ENCODE results near the gene AP3B2. TPM values are rescaled to one million over a fixed set of nuclear protein-coding genes. Genes with fewer than 3 reads are reported as not detected.

The AP3B2 gene
- total RNA-seq, 4 donors from 2014 or later, result 1.7 to 36.8 (median 2.2) TPM; not detected in 1

DNA sequence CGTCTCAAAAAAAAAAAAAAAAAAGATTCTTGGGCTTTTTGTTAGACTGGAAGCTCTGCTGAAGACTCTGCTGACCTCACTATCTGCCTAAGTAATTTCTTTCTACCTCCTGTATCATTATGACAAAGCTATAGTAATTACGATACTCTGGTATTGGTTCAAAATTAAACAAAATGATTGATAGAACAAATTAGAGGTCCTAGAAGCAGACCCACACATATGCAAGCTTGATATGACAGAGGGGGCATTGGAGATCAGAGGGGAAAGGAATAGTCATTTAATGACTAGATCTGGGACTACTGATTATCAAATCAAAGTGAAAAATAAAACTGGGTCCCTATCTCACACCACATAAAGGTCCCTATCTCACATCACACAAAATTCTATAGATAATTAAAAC is 21.9 kb upstream of the AP3B2 start:
- WGBS, 2 donors (ENCODE audit: low coverage in 1 of 2), result 79 to 91% methylated on average over 1 to 2 of the region's 2 CpGs
- no peaks in the 10 kb centered on the region for H3K9me3 ChIP-seq
- no peaks in the 10 kb centered on the region for H3K27me3 ChIP-seq
- H3K36me3 ChIP-seq, result no peaks in the 10 kb centered on the region
- in situ Hi-C loops (cut with MboI; ENCODE audit: low pct_ligation_motif_present in 1 of 4, low pct_unique_long_range_greater_than_20kb in 1 of 4, low sequenced_read_pairs in 3 of 4) (no loop called here), intact Hi-C loops (cut with DNase I; ENCODE audit: low total_unique reads) (no loop called here)
- no peaks in the 10 kb centered on the region for H3K4me1 ChIP-seq
- DNase-seq, result no peak
- TF ChIP-seq EP300 (IDR thresholded peaks at IDR 0.05; ENCODE audit: low read depth) (no peak), POLR2AphosphoS5 (IDR thresholded peaks at IDR 0.05) (no peak)
- no peak overlapping the region for H3K4me3 ChIP-seq
- no peak overlapping the region for H3K27ac ChIP-seq

DNA sequence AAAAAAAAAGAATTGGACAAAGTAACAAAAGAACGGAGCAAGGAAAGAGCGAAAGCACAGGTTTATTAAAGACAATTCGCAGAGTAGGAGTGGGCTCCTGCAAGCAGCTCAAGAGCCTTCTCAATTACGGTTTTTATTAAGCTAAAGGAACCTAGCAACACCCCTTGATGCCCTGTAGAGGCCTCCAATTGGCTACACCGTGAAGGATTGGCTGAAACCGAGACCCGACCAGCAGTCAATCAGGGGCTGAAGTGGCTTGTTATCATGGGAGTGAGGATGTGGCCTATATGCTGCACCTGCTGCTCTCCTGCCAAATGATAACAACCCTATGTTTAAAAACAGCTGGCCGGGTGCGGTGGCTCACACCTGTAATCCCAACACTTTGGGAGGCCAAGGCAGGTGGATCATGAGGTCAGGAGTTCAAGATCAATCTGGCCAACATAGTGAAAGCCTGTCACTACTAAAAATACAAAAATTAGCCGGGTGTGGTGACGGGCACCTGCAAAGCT is 20.4 kb upstream of the AP3B2 start:
- no peaks in the 10 kb centered on the region for H3K36me3 ChIP-seq
- no peaks in the 10 kb centered on the region for H3K27me3 ChIP-seq
- no peak for DNase-seq
- intact Hi-C loops (cut with DNase I; ENCODE audit: low total_unique reads) (no loop called here), in situ Hi-C loops (cut with MboI; ENCODE audit: low pct_ligation_motif_present in 1 of 4, low pct_unique_long_range_greater_than_20kb in 1 of 4, low sequenced_read_pairs in 3 of 4) (no loop called here)
- H3K4me1 ChIP-seq, result no peaks in the 10 kb centered on the region
- TF ChIP-seq, protein P1, sequence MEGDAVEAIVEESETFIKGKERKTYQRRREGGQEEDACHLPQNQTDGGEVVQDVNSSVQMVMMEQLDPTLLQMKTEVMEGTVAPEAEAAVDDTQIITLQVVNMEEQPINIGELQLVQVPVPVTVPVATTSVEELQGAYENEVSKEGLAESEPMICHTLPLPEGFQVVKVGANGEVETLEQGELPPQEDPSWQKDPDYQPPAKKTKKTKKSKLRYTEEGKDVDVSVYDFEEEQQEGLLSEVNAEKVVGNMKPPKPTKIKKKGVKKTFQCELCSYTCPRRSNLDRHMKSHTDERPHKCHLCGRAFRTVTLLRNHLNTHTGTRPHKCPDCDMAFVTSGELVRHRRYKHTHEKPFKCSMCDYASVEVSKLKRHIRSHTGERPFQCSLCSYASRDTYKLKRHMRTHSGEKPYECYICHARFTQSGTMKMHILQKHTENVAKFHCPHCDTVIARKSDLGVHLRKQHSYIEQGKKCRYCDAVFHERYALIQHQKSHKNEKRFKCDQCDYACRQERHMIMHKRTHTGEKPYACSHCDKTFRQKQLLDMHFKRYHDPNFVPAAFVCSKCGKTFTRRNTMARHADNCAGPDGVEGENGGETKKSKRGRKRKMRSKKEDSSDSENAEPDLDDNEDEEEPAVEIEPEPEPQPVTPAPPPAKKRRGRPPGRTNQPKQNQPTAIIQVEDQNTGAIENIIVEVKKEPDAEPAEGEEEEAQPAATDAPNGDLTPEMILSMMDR (IDR thresholded peaks at IDR 0.05), result no peak
- TF ChIP-seq EP300 (IDR thresholded peaks at IDR 0.05; ENCODE audit: low read depth) (no peak), POLR2AphosphoS5 (IDR thresholded peaks at IDR 0.05) (no peak), POLR2A (IDR thresholded peaks at IDR 0.05) (no peak)
- WGBS, 2 donors (ENCODE audit: low coverage in 1 of 2), result 87 to 93% methylated on average over 3 to 11 of the region's 11 CpGs
- no peak overlapping the region for H3K27ac ChIP-seq
- no peak overlapping the region for H3K4me3 ChIP-seq
- H3K9me3 ChIP-seq, result no peaks in the 10 kb centered on the region

DNA sequence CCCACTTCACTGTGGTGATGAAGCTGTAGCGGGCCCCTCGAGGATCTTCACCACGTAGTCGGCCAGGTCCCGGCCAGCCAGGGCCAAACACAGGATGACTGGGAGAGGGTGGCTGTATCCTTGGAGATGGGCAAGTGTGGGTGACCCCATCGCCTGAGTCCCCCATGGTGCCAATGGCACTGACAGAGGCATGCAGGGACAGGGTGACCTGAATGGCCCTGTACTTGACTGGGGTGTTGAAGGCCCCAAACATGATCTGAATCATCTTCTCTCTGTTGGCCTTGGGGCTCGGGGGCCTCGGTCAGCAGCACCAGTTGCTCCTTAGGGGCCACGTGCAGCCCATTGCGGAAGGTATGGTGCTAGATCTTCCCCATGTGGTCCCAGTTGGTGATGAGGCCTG is 17.1 kb upstream of the AP3B2 start:
- no peak for DNase-seq
- TF ChIP-seq POLR2A (IDR thresholded peaks at IDR 0.05), result no peak
- no peak for TF ChIP-seq POLR2AphosphoS5 (IDR thresholded peaks at IDR 0.05)
- TF ChIP-seq, protein P1 (IDR thresholded peaks at IDR 0.05), result no peak

DNA sequence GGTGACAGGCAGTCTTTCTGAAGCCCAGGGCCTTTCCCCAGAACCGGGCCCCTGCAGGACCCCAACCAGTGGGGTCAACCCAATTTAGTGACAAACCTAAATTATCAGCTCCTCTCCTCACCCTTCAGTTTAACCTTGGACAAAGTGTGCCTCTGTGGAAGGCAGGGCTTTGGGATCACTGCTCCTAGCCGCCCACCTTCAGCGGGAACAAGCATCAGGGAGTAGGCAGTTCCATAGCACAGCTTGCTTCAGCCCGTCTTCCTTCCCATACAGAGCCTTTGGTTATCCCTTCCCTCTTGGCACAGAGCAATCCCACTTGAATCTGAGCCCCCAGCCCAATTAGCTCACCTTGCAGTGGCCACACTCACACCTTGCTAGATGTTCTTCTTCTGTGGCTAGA is 5.3 kb upstream of the AP3B2 start:
- in situ Hi-C loops (cut with MboI; ENCODE audit: low pct_ligation_motif_present in 1 of 4, low pct_unique_long_range_greater_than_20kb in 1 of 4, low sequenced_read_pairs in 3 of 4) (no loop called here), intact Hi-C loops (cut with DNase I; ENCODE audit: low total_unique reads) (no loop called here)
- H3K27ac ChIP-seq, result no peak overlapping the region
- WGBS, 2 donors (ENCODE audit: low coverage in 1 of 2), result 92% methylated on average over 3 to 4 of the region's 4 CpGs
- H3K27me3 ChIP-seq, result no peaks in the 10 kb centered on the region
- no peak for DNase-seq
- no peak overlapping the region for H3K4me3 ChIP-seq
- no peak for TF ChIP-seq EP300 (IDR thresholded peaks at IDR 0.05; ENCODE audit: low read depth)
- TF ChIP-seq POLR2AphosphoS5 (IDR thresholded peaks at IDR 0.05), result no peak
- TF ChIP-seq POLR2A (IDR thresholded peaks at IDR 0.05), result no peak
- TF ChIP-seq, protein P1 (IDR thresholded peaks at IDR 0.05), result no peak
- no peaks in the 10 kb centered on the region for H3K9me3 ChIP-seq
- no peaks in the 10 kb centered on the region for H3K36me3 ChIP-seq
- peaks cover 0 to 4% (median 3%) of the 10 kb centered on the region in 4 donors for H3K4me1 ChIP-seq

More for the DNA sequence above, 17.1 kb upstream of the AP3B2 start:
- intact Hi-C loops (cut with DNase I; ENCODE audit: low total_unique reads), result no loop called here
- WGBS, 2 donors (ENCODE audit: low coverage in 1 of 2), result 94% methylated on average over 6 of the region's 10 CpGs; no CpG with 5 or more reads in 1 of the 2 donors
- no peaks in the 10 kb centered on the region for H3K36me3 ChIP-seq
- no peaks in the 10 kb centered on the region for H3K27me3 ChIP-seq
- no peaks in the 10 kb centered on the region for H3K9me3 ChIP-seq
- H3K4me3 ChIP-seq, result no peak overlapping the region
- in situ Hi-C loops (cut with MboI; ENCODE audit: low pct_ligation_motif_present in 1 of 4, low pct_unique_long_range_greater_than_20kb in 1 of 4, low sequenced_read_pairs in 3 of 4), result no loop called here
- H3K27ac ChIP-seq, result no peak overlapping the region
- H3K4me1 ChIP-seq, result no peaks in the 10 kb centered on the region

DNA sequence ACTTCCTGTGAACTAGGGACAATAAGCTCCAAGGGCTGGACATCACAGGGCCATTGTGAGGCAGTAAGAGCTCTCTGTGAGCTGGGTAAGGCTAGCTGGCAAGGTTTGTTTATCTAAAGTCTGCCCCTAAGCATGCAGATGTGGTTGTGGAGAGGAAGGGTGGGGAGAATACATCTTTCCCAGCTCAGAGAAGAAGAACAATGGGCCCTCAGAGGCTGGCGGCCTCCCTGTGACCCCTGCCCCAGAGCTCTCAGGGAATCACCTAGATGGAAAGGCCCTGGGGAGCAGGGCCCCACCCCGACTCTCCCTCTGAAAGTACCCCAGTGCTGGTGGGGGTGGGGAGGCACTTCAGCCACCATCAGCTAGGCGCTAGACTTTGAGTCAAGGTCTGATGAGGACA is 4.3 kb upstream of the AP3B2 start:
- peaks cover 0 to 11% (median 10%) of the 10 kb centered on the region in 4 donors for H3K4me1 ChIP-seq
- WGBS, 2 donors (ENCODE audit: low coverage in 1 of 2), result 44% methylated on average over 3 of the region's 3 CpGs; no CpG with 5 or more reads in 1 of the 2 donors
- H3K27ac ChIP-seq, result no peak overlapping the region
- DNase-seq, result no peak
- no peaks in the 10 kb centered on the region for H3K9me3 ChIP-seq
- no peaks in the 10 kb centered on the region for H3K36me3 ChIP-seq
- H3K4me3 ChIP-seq, result no peak overlapping the region
- no peak for TF ChIP-seq EP300 (IDR thresholded peaks at IDR 0.05; ENCODE audit: low read depth)
- no peak for TF ChIP-seq POLR2AphosphoS5 (IDR thresholded peaks at IDR 0.05)
- no peak for TF ChIP-seq POLR2A (IDR thresholded peaks at IDR 0.05)
- TF ChIP-seq, protein P1 (IDR thresholded peaks at IDR 0.05), result no peak
- in situ Hi-C loops (cut with MboI; ENCODE audit: low pct_ligation_motif_present in 1 of 4, low pct_unique_long_range_greater_than_20kb in 1 of 4, low sequenced_read_pairs in 3 of 4), result no loop called here
- H3K27me3 ChIP-seq, result no peaks in the 10 kb centered on the region
- intact Hi-C loops (cut with DNase I; ENCODE audit: low total_unique reads), result no loop called here

All from transverse colon (tissue), 4 donors.